GM20431 (cell line): Measurements from ENCODE around the gene MATN4.
"Not testable (repeated sequence)": the region's sequence is repeated elsewhere in the genome, so short reads cannot be mapped to it uniquely, and the experiment has no call there.

Experiments
- in situ Hi-C: fragments of 300-500 bp; cut with MseI, MboI; formaldehyde crosslinking; loops from one replicate; pipeline ENCODE4 v1.15.0; 2020; ENCODE audit warnings: low sequenced_read_pairs; ENCODE audit not compliant: unreplicated experiment

The MATN4 gene

GRCh38 chr20:45308117-45308778, at the start of gene MATN4:
MATN4 (minus strand) TSS chr20:45308299; CDS start chr20:45305582, 2,717 bp downstream.
- in situ Hi-C loops: loop anchor here (25.0 kb wide), 1 partner anchor 454 kb away; no protein-coding TSS in a partner anchor

- in situ Hi-C loops: no loop called here
Measured at GRCh38 chr20:45355209-45356084, 47.3 kb upstream of the MATN4 start.

GRCh38 chr20:45354423-45355208, 46.5 kb upstream of the MATN4 start:
- in situ Hi-C loops: no loop called here

GRCh38 chr20:45353746-45354145, 45.6 kb upstream of the MATN4 start:
- in situ Hi-C loops: no loop called here

- in situ Hi-C loops: no loop called here
Measured at GRCh38 chr20:45352729-45353128, 44.6 kb upstream of the MATN4 start.

- in situ Hi-C loops: not testable (repeated sequence)
Measured at GRCh38 chr20:45350795-45351194, 42.7 kb upstream of the MATN4 start.

GRCh38 chr20:45350217-45350616, 42.1 kb upstream of the MATN4 start:
- in situ Hi-C loops: no loop called here

- in situ Hi-C loops: no loop called here
Measured at GRCh38 chr20:45347936-45348778, 40.1 kb upstream of the MATN4 start, which contains the start of gene SDC4. SDC4 (minus strand) TSS chr20:45348424; CDS start chr20:45348384, 40 bp downstream.

GRCh38 chr20:45347297-45347935, 39.3 kb upstream of the MATN4 start:
- in situ Hi-C loops: no loop called here

GRCh38 chr20:45346851-45347250, 38.8 kb upstream of the MATN4 start:
- in situ Hi-C loops: no loop called here

GRCh38 chr20:45346291-45346718, 38.2 kb upstream of the MATN4 start:
- in situ Hi-C loops: no loop called here

GRCh38 chr20:45345104-45345936, 37.2 kb upstream of the MATN4 start:
- in situ Hi-C loops: no loop called here

- in situ Hi-C loops: no loop called here
Measured at GRCh38 chr20:45344168-45344860, 36.2 kb upstream of the MATN4 start.

- in situ Hi-C loops: no loop called here
Measured at GRCh38 chr20:45343532-45344167, 35.6 kb upstream of the MATN4 start.

- in situ Hi-C loops: no loop called here
Measured at GRCh38 chr20:45342855-45343531, 34.9 kb upstream of the MATN4 start.

- in situ Hi-C loops: no loop called here
Measured at GRCh38 chr20:45341939-45342854, 34.1 kb upstream of the MATN4 start.
